GM21423 (cell line): Measurements from ENCODE around the gene TMEM255B.
"Not testable (repeated sequence)": the region's sequence is repeated elsewhere in the genome, so short reads cannot be mapped to it uniquely, and the experiment has no call there.

ENCODE experiments used
- ATAC-seq: cut with Tn5 transposase; IDR thresholded peaks from one replicate; pipeline ENCODE4 v1.9.1; 2021; ENCODE audit warnings: mild to moderate bottlenecking, moderate library complexity; ENCODE audit not compliant: unreplicated experiment

The TMEM255B gene

DNA sequence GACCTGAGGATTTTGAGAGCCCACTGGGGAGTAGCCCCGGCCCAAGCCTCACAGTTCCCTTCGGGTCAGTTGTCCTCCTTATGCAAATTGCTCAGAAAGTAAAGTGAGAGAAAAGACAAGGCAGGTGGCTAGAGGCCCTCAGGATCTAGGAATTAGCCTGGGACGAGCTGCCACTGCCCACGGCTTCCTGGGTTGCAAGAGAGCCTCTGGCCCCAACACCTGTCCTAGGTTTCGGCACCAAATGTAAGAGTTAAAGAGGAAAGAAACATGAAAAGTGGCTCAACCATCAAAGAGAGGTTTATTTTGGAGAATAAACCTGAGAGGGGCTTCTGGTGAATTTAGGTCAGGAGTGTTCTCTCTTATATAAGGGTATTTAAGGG, 25.6 kb downstream of the TMEM255B start:
- no peak for ATAC-seq

DNA sequence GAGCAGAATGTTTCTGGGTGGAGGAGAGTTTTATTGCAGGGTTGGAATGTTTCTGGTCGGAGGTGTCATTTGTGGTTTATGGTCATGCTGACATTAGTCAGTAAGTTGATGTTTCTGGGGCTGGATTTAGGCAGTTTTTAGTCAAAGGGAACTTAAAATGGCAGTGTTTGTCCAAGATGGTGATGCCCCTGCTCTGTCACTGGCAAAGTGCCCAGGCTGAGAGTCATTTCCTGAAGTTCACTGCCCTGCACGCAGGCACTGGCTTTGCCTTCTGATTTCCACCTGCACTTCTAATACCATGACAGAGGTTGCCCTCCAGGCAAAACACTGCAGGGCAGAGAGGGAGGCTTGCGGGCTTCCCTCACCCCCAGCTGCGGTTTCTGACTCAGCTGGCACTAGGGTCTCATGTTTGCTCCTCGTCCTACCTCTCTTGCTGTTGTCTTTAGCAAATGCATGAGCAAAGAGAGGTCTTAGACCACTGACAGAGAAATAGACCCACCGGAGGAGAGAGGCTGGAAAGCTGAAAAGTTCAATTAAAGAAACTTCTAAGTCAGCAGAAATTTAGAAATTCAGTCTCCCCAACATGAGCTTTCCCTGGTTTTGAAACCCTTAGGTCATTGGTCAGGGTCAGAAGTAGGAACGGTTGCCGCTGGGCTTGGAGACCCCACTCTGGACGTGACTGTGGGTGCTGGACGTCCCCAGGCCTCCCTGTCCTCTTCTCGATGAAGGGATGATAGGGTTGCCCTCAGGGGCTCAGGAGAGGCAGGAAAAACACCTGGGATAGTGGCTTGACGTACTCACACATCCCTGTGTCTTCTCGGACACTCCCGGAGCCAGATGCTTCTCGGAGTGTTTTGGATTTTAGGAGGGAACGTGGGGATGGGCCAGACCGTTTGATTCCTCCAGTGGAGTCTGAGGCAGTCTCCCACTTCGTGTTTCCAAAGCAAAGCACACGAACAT, 26.3 kb downstream of the TMEM255B start:
- ATAC-seq = no peak

DNA sequence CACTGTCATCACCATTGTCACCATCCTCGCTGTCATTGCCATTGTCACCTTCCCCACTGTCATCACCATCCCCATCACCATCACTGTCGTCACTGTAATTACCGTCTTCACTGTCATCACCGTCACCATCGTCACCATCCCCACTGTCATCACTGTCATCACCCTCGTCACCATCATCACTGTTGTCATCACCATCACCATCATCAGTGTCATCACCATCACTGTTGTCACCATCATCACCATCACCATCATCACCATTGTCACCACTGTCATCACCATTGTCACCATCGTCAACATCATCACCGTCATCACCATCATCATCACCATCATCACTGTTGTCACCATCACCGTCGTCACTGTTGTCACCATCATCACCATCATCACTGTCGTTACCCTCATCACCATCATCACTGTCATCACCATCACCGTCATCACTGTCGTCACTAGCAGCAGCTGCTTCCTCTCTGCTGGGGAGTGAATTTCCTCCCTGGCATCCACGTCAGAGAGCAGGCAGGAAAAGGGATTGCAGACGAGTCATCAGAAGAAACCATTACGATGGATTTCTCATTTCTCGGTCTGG, 27.3 kb downstream of the TMEM255B start:
- ATAC-seq = no peak

DNA sequence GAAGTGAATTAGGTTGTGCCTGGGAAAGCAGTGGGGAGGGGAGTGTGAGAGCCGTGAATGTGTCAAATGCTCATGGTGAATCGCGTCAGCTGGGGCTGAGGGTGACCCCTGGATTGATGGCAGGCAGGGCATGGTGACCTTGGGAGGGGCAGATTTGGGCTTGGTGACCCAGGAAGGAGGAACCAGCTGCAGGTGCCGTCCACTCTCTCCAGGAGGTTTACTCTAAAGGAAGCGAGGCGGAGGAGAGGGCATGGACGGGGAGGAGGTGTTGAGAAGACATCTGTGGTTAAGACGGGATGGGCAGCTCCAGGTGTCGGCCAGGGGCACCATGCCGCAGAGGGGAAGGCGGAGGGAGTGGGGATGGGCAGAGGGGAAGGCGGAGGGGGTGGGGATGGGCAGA, 28.7 kb downstream of the TMEM255B start:
- ATAC-seq = no peak

DNA sequence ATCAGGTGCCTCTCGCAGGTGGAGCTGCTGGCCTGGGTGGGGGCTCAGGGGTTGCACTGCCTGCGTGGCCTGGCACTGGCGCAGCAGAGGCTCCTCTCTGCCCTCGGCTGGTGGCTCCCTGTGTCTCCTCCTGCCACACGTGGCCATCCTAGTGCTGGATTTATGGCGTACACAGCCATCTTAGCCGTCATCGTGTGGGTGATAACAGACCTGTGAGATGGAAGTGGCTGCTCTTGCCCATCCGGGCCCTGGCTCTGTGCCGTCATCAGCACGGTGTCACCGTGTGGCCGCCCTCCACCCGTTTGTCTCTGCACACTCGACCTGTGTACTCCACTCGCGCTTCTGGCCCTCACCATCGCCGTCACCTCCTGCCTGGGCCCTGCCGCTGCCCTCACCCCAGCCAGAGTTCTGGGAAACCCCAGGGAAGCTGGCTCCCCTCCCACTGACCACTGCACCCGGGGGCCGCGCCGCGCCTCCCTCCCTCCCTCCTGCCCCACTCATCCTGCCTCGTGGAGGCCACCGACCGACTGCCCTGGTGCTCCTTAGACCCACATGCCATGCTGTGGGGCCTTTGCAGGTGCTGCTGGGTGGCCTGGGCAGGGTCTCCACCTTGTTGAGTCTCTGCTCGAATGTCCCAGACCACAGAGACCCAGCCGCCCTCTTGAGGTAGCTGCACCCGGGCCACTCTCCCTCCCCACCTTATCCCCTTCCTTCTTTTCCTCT, 29.5 kb downstream of the TMEM255B start:
- ATAC-seq = no peak

DNA sequence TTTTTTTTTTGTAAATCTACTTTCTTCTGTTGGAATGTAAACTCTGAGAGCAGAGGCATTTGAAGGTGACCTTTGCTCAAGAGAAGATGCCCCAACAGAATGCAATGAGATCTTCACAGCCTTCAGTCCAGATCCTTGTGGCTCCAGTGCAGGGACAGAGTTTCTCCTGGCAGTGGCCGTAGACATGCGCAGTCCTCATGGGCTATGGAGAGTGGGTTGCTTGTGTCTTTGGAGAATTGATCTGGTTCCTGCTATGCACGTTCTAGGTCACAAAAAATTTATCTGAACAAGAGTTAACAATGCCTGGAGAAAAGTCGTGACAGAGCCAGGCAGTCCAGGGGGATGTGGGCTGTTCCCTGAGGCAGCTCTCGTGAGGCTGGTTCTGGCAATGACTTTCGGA, 30.1 kb downstream of the TMEM255B start:
- ATAC-seq = no peak

DNA sequence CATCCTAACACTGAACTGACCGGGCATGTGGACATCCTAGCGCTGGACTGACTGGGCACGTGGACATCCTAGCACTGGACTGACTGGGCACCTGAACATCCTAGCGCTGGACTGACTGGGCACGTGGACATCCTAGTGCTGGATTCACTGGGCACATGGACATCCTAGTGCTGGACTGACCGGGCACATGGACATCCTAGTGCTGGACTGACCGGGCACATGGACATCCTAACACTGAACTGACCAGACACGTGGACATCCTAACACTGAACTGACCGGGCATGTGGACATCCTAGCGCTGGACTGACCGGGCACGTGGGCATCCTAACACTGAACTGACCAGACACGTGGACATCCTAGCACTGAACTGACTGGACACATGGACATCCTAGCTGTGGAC, 30.9 kb downstream of the TMEM255B start:
- ATAC-seq = not testable (repeated sequence)

DNA sequence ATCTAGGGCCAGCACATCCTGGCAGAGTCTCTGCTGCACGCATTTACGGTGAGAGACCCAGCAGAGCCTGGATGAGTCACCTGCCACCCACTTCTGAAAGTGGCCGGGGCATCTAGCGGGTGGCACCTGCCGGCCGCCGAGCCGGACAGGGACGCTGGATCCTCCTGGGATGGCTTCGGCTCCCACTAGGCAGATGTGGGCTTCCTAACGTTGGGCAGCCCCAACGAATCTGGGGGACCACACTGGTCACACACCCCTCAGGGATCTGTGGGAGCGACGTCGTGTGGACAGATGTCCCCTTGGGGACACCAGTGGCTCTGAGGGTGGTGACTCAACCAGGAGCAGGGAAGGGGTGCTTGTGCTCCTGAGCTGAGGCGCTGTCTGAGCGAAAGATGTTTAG, 32.2 kb downstream of the TMEM255B start:
- no peak for ATAC-seq

DNA sequence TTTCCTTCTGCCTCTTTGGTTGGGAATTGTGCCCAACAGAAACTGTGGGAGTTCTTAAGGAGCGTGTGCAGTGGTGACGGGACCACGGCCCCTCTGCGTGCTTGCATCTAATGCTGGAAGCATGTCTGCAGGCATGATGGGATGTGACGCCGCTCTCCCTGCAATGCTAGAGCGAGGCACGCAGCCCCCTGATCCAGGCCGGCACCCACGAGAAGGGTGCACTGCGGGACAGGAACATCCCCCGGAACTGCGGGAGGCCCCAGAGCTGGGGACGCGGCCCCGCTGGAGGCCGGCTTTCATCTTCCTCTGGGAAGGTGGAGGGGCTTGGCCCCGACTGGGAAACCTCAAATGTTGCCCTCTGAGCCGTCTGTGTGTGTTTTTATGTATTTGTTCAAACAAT, 32.7 kb downstream of the TMEM255B start:
- no peak for ATAC-seq

DNA sequence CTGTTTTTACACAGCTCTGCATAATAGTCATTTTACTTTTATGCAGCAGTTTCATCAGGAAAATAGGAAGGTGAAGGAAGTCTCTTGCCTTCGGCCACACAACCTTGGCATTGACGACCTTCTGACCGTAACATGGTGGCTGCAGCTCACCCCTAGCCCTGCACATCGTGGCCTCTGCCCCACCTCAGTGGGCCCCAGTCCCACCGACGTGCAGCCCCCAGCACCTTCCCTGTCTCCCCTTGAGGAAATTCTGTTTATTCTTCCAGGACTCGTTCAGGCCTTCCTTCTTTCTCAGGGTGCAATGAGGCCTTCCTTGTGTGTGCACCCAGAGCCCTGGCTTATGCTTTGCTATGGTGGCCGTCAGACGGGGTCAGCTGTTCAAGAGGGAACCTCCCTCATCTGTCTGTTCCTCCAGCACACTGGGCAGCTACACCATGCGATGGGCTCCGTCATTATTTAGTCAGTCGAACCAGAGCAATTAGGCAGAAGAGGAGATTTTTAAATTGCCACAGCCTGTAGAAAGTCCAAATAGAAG, 33.3 kb downstream of the TMEM255B start:
- no peak for ATAC-seq

DNA sequence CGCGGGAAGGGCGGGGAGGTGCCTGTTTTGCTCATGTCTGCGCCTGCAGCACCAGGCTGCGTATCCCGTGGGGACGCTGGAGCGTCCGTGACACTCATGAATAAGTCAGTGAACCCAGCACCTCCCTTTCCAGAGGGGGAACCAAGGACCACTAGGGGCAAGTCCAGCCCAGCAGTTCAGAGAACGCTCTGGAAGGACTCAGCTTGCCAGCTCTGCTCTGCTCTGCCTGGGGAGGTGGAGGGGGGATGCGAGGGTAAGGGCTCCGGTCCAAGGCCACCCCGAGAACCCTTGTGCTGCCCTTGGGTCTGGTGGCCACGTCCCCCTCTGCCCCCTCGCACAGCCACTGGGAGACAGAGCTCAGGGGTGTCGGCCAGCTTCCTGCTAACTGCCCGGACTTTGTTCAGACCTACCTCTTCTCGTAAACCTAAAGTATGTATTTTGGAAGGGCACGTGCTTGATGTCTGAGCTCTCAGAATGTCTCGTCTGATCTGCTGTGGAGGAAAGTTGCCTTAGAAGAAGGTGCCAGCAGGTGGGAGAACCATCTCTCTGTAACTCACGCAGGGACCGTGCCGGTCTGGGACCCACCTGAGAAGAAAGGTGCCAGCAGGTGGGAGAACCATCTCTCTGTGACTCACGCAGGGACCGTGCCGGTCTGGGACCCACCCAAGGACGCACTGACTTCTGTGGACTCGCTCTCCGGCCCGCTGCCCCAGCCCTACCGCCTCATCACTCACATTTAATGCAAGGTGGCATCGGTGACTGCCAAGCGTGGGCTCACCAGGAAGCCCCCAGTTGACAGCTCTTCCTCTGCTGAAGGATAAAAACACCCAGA, 34.1 kb downstream of the TMEM255B start:
- ATAC-seq = no peak

DNA sequence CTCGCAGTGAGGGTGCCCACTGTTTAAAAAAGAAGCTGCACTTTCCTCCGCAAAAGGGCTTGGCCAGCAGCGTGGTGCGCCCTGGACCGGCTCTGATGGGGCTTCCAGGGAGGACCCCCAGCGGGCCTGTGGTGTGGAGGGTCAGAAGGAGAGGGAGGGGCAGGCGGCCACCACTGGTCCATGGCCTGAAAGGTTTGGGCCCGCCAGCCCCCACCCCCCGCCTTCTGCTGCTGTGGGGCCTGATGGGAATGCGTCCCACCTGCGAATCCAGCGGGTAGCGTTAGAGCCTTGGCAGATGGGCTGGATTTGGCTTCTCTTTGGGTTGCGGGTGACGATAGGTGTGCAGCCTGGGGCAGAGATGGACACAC, 34.7 kb downstream of the TMEM255B start:
- ATAC-seq = no peak

DNA sequence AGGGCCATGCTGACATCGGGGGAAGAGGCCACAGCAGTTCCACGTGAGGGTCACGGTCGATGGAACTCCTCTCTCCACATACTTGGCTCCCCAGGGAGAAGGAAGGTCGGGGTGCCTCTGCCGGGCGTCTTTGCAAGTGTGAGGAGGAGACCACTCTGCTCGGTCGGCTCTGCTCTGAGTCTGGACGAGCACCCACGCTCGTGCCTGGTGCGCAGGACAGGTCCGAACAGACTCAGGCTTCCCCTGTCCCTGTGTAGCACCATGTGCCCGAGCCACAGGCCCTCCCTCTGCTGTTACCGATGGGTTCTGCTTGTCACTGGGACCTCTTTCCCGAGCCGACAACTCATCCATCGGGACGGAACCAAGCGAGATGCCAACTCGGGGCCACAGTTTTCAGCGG, 35.1 kb downstream of the TMEM255B start:
- ATAC-seq = no peak

DNA sequence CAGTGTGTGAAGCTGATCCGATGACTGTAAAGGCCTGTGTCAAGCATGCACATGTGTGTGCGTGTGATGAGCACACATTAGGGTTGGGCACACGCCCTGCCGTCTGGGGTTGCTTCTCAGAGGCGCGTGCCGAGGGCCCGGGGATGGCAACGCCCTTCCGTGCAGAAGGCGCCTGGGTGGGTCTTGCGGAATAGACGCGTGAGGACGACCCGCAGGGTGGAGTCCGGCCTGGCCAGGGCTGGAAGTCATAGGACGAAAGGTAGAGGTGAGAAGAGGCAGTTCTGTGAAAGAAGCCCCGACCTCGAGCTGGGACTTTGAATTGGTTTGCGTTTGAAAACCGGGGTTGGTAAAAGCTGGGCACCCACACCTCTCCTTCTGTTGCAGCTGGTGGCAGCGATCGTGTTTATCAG, 35.7 kb downstream of the TMEM255B start:
- no peak for ATAC-seq

DNA sequence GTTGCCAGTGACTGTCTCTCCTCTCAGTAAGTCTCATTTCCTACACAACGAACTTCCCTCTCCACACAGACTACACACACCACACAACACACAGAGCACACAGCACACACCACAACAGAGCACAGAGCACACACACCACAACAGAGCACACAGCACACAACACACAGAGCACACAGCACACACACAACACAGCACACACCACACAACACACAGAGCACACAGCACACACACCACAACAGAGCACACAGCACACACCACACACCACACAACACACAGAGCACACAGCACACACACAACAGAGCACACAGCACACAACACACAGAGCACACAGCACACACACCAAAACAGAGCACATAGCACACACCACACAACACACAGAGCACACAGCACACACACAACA, 36.3 kb downstream of the TMEM255B start:
- not testable (repeated sequence) for ATAC-seq

DNA sequence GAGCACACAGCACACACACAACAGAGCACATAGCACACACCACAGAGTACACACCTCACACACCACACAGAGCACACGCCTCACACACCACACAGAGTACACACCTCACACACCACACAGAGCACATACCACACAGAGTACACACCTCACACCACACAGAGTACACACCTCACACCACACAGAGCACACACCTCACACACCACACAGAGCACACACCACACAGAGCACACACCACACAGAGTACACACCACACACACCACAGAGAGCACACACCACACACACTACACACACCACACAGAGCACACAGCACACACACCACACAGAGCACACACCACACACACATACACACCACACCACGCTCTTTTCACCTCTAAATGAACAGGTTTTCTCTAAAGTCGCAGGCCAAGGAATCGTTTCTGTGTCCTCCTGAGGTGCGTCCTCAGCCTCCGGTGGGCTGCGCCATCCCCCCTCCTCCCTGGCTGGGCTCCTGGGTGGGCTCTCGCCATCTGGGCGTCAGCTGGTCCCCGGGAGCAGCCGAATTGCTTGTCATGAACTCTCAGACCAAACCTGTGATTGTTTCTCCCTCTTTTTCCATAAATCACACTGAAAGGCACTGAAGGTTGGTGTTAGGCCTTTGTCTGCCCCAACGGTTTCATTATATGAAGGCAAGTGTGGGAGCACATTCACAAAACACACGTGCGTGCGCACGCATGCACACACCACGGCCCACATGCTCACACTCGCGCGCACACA, 37.4 kb downstream of the TMEM255B start:
- ATAC-seq = no peak

DNA sequence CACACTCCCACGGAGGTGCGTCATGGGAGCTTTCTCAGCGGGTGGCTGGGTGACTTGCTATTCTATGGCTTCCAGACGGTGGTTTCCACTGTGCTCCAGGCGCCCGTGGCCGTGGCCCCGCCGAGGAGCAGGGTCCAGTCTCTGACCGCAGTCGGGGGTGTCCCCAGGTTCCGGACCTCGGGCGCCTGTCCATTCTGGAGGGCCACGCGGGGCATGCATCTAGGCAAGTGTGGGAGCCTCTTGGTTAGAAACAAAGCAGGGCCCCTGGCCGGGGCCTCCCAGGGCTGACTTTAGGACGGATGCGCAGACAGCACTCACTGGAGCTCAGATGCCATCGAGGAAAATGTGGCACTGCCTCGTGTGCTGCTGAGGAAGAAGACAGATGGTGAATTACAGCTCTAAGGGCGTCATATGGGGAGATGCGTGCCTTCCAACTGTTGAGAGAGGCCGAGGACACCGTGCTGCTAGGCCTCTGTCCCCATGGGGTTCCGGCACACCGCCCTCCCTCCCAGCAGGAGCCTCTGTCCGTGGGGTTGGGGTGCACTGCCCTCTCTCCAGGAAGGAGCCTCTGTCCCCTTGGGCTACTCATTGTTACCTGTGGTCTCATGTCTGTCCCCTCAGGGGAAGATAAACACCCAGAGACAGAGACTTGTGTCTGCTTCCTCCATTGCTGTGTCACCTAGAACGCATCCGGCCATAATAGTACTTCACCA, 38.1 kb downstream of the TMEM255B start:
- ATAC-seq = no peak

DNA sequence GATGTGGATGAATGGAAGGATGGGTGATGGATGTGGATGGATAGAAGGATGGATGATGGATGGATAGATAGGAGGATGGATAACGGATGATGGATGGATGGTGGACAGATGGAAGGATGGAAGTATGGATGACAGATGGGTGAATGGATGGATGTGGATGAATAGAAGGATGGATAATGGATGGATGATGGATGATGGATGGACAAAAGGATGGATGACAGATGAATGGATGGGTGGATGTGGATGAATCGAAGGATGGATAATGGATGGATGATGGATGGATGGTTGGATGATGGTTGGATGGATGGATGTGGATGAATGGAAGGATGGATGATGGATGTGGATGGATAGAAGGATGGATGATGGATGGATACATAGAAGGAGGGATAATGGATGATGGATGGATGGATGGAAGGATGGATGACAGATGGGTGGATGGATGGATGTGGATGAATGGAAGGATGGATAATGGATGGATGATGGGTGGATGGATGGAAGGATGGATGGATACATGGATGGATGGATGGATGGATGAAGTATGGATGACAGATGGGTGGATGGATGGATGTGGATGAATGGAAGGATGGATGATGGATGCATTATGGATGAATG, 39.3 kb downstream of the TMEM255B start:
- ATAC-seq = no peak

DNA sequence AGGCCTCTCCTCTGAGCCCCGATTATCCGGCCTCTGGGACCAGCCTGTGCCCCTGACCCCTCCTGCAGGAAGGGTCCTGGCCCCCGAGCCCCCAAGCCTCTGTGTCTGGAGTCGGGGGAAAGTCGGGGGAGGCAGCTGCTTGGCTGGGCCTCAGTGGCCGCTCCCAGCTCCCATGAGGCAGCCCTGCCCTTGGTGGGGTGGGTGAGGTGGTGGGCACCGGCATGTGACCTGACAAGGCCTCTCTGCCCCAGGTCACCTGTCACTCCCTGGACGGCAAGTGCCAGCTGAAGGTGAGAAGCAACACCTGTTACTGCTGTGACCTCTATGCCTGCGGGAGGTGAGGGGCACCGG, 41.5 kb downstream of the TMEM255B start:
- no peak for ATAC-seq
